Nephron progenitor cell (in vitro differentiated cells): ENCODE data around the gene SLC22A14.

Experiments
- DNase-seq: peaks from one replicate; pipeline ENCODE4 v3.0.0; 2021
- H3K27ac Mint-ChIP-seq: 2 replicates; pipeline ENCODE4 v1.8.0; 2021; ENCODE audit warnings: mild to moderate bottlenecking, moderate library complexity, mixed read lengths
- H3K27me3 Mint-ChIP-seq: 2 replicates; pipeline ENCODE4 v1.8.0; 2021; ENCODE audit warnings: mild to moderate bottlenecking, low read depth, mixed read lengths; ENCODE audit not compliant: poor library complexity
- H3K36me3 Mint-ChIP-seq: 2 replicates; pipeline ENCODE4 v1.8.0; 2021; ENCODE audit warnings: low read depth, mixed read lengths
- H3K4me1 Mint-ChIP-seq: 2 replicates; pipeline ENCODE4 v1.8.0; 2021; ENCODE audit warnings: mixed read lengths
- H3K4me3 Mint-ChIP-seq: 2 replicates; pipeline ENCODE4 v1.8.0; 2021; ENCODE audit warnings: mild to moderate bottlenecking, moderate library complexity, mixed read lengths
- H3K9me3 Mint-ChIP-seq: 2 replicates; pipeline ENCODE4 v1.8.0; 2021; ENCODE audit warnings: mild to moderate bottlenecking, moderate library complexity, mixed read lengths
- CTCF ChIP-seq: fragments of 200-600 bp; sonication (generic); IDR thresholded peaks from 2 replicates; pipeline ENCODE4 v1.5.0; 2021; ENCODE audit warnings: antibody characterized with exemption

Gene SLC22A14

GRCh38 chr3:38306941-38307340 is 24.8 kb downstream of the SLC22A14 start:
- no peak overlapping the region for H3K27ac Mint-ChIP-seq
- no peak overlapping the region for H3K4me3 Mint-ChIP-seq
- no peaks in the 10 kb centered on the region for H3K36me3 Mint-ChIP-seq
- DNase-seq, result no peak
- no peak for TF ChIP-seq CTCF
- H3K4me1 Mint-ChIP-seq, result peaks cover 12% of the 10 kb centered on the region
- peaks cover 9% of the 10 kb centered on the region for H3K9me3 Mint-ChIP-seq
- peaks cover 25% of the 10 kb centered on the region for H3K27me3 Mint-ChIP-seq

- peaks cover 18% of the 10 kb centered on the region for H3K4me1 Mint-ChIP-seq
- DNase-seq, result no peak
- H3K36me3 Mint-ChIP-seq, result no peaks in the 10 kb centered on the region
- no peak for TF ChIP-seq CTCF
- H3K27me3 Mint-ChIP-seq, result peaks cover 25% of the 10 kb centered on the region
- H3K4me3 Mint-ChIP-seq, result no peak overlapping the region
- no peak overlapping the region for H3K27ac Mint-ChIP-seq
- H3K9me3 Mint-ChIP-seq, result peaks cover 9% of the 10 kb centered on the region
Measured at GRCh38 chr3:38307599-38307998, 25.5 kb downstream of the SLC22A14 start.

- no peak for DNase-seq
- no peak for TF ChIP-seq CTCF
- no peak overlapping the region for H3K27ac Mint-ChIP-seq
- peaks cover 24% of the 10 kb centered on the region for H3K27me3 Mint-ChIP-seq
- no peak overlapping the region for H3K4me3 Mint-ChIP-seq
- H3K9me3 Mint-ChIP-seq, result peaks cover 9% of the 10 kb centered on the region
- peaks cover 20% of the 10 kb centered on the region for H3K4me1 Mint-ChIP-seq
- H3K36me3 Mint-ChIP-seq, result no peaks in the 10 kb centered on the region
Measured at GRCh38 chr3:38308456-38308855, 26.4 kb downstream of the SLC22A14 start.

- peaks cover 28% of the 10 kb centered on the region for H3K27me3 Mint-ChIP-seq
- no peak for TF ChIP-seq CTCF
Measured at GRCh38 chr3:38311476-38311875, 29.4 kb downstream of the SLC22A14 start.

GRCh38 chr3:38311941-38312340 is 29.8 kb downstream of the SLC22A14 start:
- Mint-ChIP-seq H3K4me3 (no peak overlapping the region), H3K36me3 (no peaks in the 10 kb centered on the region), H3K4me1 (peaks cover 16% of the 10 kb centered on the region), H3K27ac (no peak overlapping the region), H3K9me3 (no peaks in the 10 kb centered on the region), H3K27me3 (peaks cover 28% of the 10 kb centered on the region)
- TF ChIP-seq CTCF, result no peak
- no peak for DNase-seq

More at GRCh38 chr3:38311476-38311875, 29.4 kb downstream of the SLC22A14 start:
- DNase-seq, result no peak
- Mint-ChIP-seq H3K4me1 (peaks cover 16% of the 10 kb centered on the region), H3K4me3 (no peak overlapping the region), H3K9me3 (no peaks in the 10 kb centered on the region), H3K36me3 (no peaks in the 10 kb centered on the region), H3K27ac (no peak overlapping the region)

GRCh38 chr3:38312356-38312755 is 30.3 kb downstream of the SLC22A14 start:
- H3K27me3 Mint-ChIP-seq, result peaks cover 28% of the 10 kb centered on the region
- no peak overlapping the region for H3K27ac Mint-ChIP-seq
- no peak for DNase-seq
- TF ChIP-seq CTCF, result no peak
- peaks cover 16% of the 10 kb centered on the region for H3K4me1 Mint-ChIP-seq
- no peaks in the 10 kb centered on the region for H3K36me3 Mint-ChIP-seq
- H3K9me3 Mint-ChIP-seq, result no peaks in the 10 kb centered on the region
- H3K4me3 Mint-ChIP-seq, result no peak overlapping the region
